Fibroblast of lung (primary cell): ENCODE results near the gene MPRIP. TPM values are rescaled to one million over a fixed set of nuclear protein-coding genes. Genes with fewer than 3 reads are reported as not detected.
A peak's percentile ranks its signal among the peaks of the same experiment; 100 is the strongest.

ENCODE experiments used
- DNase-seq, 2 donors: peaks; one replicate each; pipeline versions ENCODE4 v3.0.0 to v3.0.0-alpha.2; 2010; ENCODE audit warnings: low read depth in 2 of 2
- H2AFZ ChIP-seq: 2 replicates; pipeline ENCODE4 v1.5.1; 2012; ENCODE audit warnings: low read length, control low read depth, inconsistent platforms
- H3K27ac ChIP-seq: 2 replicates; pipeline ENCODE4 v1.5.1; 2011; ENCODE audit warnings: low read length, control low read depth; ENCODE audit not compliant: insufficient read depth
- H3K27me3 ChIP-seq: 2 replicates; pipeline ENCODE4 v1.5.1; 2011; ENCODE audit warnings: mild to moderate bottlenecking, low read length; ENCODE audit not compliant: control insufficient read depth, insufficient read depth
- H3K36me3 ChIP-seq: 2 replicates; pipeline ENCODE4 v1.5.1; 2011; ENCODE audit warnings: low read length; ENCODE audit not compliant: control insufficient read depth, insufficient read depth
- H3K4me1 ChIP-seq: 2 replicates; pipeline ENCODE4 v1.5.1; 2011; ENCODE audit warnings: low read length; ENCODE audit not compliant: control insufficient read depth, insufficient read depth; ENCODE audit errors: extremely low read depth
- H3K4me2 ChIP-seq: 2 replicates; pipeline ENCODE4 v1.5.1; 2011; ENCODE audit warnings: low read length, control low read depth; ENCODE audit not compliant: insufficient read depth; ENCODE audit errors: extremely low read depth
- H3K4me3 ChIP-seq, 4 experiments: fragments of 200-600 bp in 1 of 4; sonication (generic) in 1 of 4; replicated peaks in 1 of 4; 2 replicates each; pipeline ENCODE4 v1.5.1; 2011 to 2016; ENCODE audit warnings: low read length in 4 of 4, low read depth in 3 of 4, mild to moderate bottlenecking in 3 of 4, control low read depth in 2 of 4, inconsistent platforms in 1 of 4, mixed read lengths in 1 of 4; ENCODE audit not compliant: insufficient read depth in 1 of 4; ENCODE audit errors: control extremely low read depth in 1 of 4
- H3K79me2 ChIP-seq: 2 replicates; pipeline ENCODE4 v1.5.1; 2012; ENCODE audit warnings: mild to moderate bottlenecking, low read length, inconsistent platforms; ENCODE audit not compliant: control insufficient read depth, insufficient read depth
- H3K9ac ChIP-seq: 2 replicates; pipeline ENCODE4 v1.5.1; 2011; ENCODE audit warnings: mild to moderate bottlenecking, low read length, control low read depth; ENCODE audit not compliant: insufficient read depth
- H3K9me3 ChIP-seq: 2 replicates; pipeline ENCODE4 v1.5.1; 2012; ENCODE audit warnings: low read depth, low read length; ENCODE audit not compliant: control insufficient read depth, insufficient read depth
- H4K20me1 ChIP-seq: 2 replicates; pipeline ENCODE4 v1.5.1; 2011; ENCODE audit warnings: low read length; ENCODE audit not compliant: control insufficient read depth, insufficient read depth; ENCODE audit errors: extremely low read depth
- EZH2 ChIP-seq: IDR thresholded peaks from 2 replicates; pipeline ENCODE4 v1.5.1; 2012; ENCODE audit warnings: low read length, control low read depth, mild to moderate bottlenecking; ENCODE audit errors: missing control alignments
- polyA plus RNA-seq, 2 donors: library from polyadenylated mRNA; depleted of rRNA in 1 of 2; stranded (reverse) in 1 of 2; unstranded in 1 of 2; fragments of >200 nt; gene quantifications; 2 replicates each; pipeline ENCODE4 v1.2.1, GENCODE V29; 2011 to 2012; ENCODE audit warnings: missing spikeins in 1 of 2
- total RNA-seq: library from RNA; depleted of rRNA; stranded (reverse); fragments of >200 nt; gene quantifications from 2 replicates; pipeline ENCODE4 v1.2.1, GENCODE V29; 2014
- TF ChIP-seq, protein P1 (sequence below), 2 donors: IDR thresholded peaks in 1 of 2; conservative IDR thresholded peaks in 1 of 2; 1 replicate in 1 of 2; 2 replicates in 1 of 2; pipeline ENCODE4 v1.5.1; 2011 to 2012; ENCODE audit warnings: low read length in 2 of 2, control low read depth in 1 of 2, inconsistent platforms in 1 of 2, low read depth in 1 of 2, mild to moderate bottlenecking in 1 of 2

MPRIP gene
- total and polyA plus RNA-seq, 2 donors (not counting 1 experiment from before 2014, with no cell fraction given) = 104 to 124 TPM

DNA sequence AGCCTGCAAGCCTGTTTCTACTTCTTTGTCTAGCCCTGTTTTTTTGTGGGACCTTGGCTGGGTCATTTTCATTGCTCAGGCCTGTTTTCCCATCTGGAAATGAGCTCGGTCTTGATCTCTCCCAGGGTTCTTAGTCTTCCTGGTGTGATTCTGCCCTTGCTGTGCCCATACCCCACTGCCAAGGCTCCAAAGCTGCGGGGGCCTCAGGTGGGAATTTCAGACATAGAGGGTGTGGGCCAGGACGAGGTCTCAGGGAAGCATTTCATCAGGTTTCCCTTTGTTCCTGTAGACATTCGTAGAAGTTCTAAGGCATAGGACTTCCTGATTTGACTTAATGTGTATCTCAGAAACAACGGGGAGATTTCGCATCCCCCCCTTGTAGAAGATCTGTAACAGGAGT, 5.8 kb downstream of the MPRIP start:
- no peaks in the 10 kb centered on the region for H4K20me1 ChIP-seq

DNA sequence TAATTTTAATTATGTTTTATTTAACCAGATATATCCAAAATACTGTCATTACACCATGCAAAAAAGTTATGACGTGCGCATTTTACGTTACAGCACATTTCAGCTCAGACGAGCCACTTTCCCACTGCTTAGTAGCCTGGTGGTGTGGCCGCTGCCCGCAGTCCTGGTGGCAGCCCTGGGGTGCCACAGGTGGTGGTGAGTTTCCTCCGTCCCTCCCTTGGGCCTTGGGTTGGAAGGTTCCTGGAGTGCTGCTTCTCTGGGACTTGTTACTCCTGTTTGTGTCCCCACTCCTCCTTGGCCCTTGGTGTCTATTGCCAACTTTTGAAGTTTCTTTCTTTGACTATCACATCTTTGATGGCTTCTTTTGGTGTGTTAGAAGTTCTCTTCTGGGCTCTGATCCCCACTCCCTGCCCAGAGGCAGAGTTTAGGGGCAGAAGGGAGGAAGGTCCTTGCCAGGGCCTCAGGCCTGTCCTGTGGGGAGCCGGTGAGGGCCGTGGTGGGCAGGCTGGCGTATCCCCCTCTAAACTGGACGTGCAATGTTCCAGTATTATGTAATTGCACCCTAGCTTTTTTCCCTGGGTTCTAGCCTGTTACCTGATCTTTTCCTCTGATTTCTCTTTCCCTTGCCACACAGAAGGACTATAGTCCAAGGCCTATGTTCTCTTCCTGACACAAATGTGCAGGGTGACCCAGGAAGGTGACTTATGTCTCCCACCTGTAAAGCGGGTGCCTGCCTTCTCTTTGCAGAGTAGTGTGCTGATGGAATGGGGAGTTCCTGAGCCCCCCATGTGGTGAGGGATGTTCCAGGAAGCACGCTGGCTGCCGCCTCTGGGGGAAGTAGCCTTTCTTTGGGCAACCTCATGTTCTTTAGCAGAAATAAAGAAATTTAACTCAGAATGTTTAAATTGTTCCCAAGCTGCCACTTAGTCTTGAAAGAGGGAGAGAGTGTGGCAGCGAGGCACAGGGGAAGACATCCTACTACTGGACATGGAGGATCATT, 8.4 kb downstream of the MPRIP start:
- DNase-seq = no peak
- no peaks in the 10 kb centered on the region for H3K27me3 ChIP-seq
- no peak overlapping the region for H3K4me2 ChIP-seq
- H3K9ac ChIP-seq = no peak overlapping the region
- peaks cover 95% of the 10 kb centered on the region for H3K79me2 ChIP-seq
- no peak overlapping the region for H3K27ac ChIP-seq
- no peaks in the 10 kb centered on the region for H4K20me1 ChIP-seq
- H3K9me3 ChIP-seq = no peaks in the 10 kb centered on the region
- no peak overlapping the region for H3K4me3 ChIP-seq
- H2AFZ ChIP-seq = no peak overlapping the region
- H3K4me1 ChIP-seq = peaks cover 30% of the 10 kb centered on the region
- TF ChIP-seq, protein P1, sequence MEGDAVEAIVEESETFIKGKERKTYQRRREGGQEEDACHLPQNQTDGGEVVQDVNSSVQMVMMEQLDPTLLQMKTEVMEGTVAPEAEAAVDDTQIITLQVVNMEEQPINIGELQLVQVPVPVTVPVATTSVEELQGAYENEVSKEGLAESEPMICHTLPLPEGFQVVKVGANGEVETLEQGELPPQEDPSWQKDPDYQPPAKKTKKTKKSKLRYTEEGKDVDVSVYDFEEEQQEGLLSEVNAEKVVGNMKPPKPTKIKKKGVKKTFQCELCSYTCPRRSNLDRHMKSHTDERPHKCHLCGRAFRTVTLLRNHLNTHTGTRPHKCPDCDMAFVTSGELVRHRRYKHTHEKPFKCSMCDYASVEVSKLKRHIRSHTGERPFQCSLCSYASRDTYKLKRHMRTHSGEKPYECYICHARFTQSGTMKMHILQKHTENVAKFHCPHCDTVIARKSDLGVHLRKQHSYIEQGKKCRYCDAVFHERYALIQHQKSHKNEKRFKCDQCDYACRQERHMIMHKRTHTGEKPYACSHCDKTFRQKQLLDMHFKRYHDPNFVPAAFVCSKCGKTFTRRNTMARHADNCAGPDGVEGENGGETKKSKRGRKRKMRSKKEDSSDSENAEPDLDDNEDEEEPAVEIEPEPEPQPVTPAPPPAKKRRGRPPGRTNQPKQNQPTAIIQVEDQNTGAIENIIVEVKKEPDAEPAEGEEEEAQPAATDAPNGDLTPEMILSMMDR (conservative IDR thresholded peaks at IDR 0.05 in 1 of 2, IDR thresholded peaks at IDR 0.05 in 1 of 2; ENCODE audit: low read depth in 1 of 2, low read length in 2 of 2) = no peak
- no peak for TF ChIP-seq EZH2
- H3K36me3 ChIP-seq = peaks cover 2% of the 10 kb centered on the region

More for the DNA sequence above, 5.8 kb downstream of the MPRIP start:
- Histone ChIP-seq H3K36me3 (peaks cover 3% of the 10 kb centered on the region), H3K9ac (no peak overlapping the region), H3K4me3 (no peak overlapping the region), H2AFZ (no peak overlapping the region), H3K4me1 (peaks cover 29% of the 10 kb centered on the region), H3K27ac (no peak overlapping the region), H3K79me2 (peaks cover 95% of the 10 kb centered on the region), H3K27me3 (no peaks in the 10 kb centered on the region), H3K4me2 (no peak overlapping the region), H3K9me3 (no peaks in the 10 kb centered on the region)
- TF ChIP-seq, protein P1 (conservative IDR thresholded peaks at IDR 0.05 in 1 of 2, IDR thresholded peaks at IDR 0.05 in 1 of 2; ENCODE audit: low read depth in 1 of 2, low read length in 2 of 2) = no peak
- no peak for TF ChIP-seq EZH2
- DNase-seq = no peak

DNA sequence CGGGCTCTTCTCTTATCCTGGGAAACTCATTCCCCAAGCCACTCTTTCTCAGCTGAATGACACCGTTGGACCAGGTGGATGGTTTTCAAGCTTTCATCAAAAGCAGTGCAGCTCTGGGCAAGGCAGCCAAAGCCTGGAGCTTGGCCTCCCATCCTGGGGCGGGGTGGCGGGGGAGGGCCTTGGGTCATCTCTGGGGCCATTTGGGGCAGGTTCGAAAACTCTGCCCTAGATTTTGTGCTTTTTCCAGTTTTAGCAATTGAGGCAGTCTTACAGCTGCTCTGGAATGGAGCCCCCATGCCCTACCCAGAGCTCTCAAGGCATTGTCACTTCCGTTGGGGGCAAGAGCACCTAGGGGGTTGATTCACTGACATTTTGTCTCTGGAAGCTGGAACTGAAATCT, 9.1 kb downstream of the MPRIP start:
- peaks cover 96% of the 10 kb centered on the region for H3K79me2 ChIP-seq
- H2AFZ ChIP-seq = no peak overlapping the region
- no peak for DNase-seq
- peaks cover 36% of the 10 kb centered on the region for H3K4me1 ChIP-seq
- H3K36me3 ChIP-seq = peaks cover 2% of the 10 kb centered on the region
- H3K4me3 ChIP-seq = no peak overlapping the region
- no peaks in the 10 kb centered on the region for H4K20me1 ChIP-seq
- no peak overlapping the region for H3K27ac ChIP-seq
- H3K27me3 ChIP-seq = no peaks in the 10 kb centered on the region
- H3K9me3 ChIP-seq = no peaks in the 10 kb centered on the region
- TF ChIP-seq, protein P1 (conservative IDR thresholded peaks at IDR 0.05 in 1 of 2, IDR thresholded peaks at IDR 0.05 in 1 of 2; ENCODE audit: low read depth in 1 of 2, low read length in 2 of 2) = no peak
- TF ChIP-seq EZH2 = no peak
- H3K4me2 ChIP-seq = peak overlapping the region; percentile 52
- no peak overlapping the region for H3K9ac ChIP-seq
